GM21576 (cell line): Measurements from ENCODE around the gene UGT1A1.
"Not testable (repeated sequence)": the region's sequence is repeated elsewhere in the genome, so short reads cannot be mapped to it uniquely, and the experiment has no call there.

Source experiments
- ATAC-seq: cut with Tn5 transposase; IDR thresholded peaks from one replicate; pipeline ENCODE4 v1.9.1; 2021; ENCODE audit warnings: mild to moderate bottlenecking, moderate library complexity; ENCODE audit not compliant: unreplicated experiment

The UGT1A1 gene

GRCh38 chr2:233760043-233760442 is at the start of gene UGT1A1:
Gene UGT1A1 (plus strand): TSS chr2:233760270. CDS start chr2:233760288, 18 bp downstream.
- no peak for ATAC-seq

DNA sequence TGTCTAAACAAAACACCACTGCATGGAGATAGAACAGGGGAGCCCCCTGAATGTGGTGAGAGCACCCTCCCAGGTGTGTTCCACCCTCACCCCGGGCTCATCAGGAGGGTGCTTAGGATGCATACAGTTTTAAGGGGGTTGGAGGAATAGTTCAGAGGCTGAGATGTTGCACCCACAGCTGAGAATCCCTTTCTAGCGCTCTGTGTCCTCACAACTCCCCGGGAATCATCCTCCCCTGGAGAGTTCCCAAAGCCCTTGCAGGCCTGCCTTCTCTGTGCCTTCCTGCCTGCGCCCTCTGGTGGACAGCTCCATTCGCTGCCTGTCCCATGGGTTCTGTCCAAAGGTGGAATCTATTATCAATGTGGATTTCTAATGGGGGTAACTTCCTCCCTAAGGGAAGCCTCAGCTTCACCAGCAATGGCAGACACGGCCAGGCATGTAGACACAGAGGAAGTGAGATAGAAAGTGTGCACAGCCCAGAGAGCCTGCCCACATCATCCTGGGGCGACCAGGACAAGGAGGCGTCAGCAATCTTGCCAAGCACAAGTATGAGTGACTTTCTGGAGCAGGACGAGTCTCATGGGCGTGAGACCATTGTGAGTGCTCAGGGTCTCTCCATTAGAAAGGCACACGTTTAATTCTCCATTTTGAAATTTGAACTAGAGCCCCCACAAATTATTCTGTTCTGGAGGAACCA is 48.6 kb upstream of the UGT1A1 start:
- no peak for ATAC-seq

DNA sequence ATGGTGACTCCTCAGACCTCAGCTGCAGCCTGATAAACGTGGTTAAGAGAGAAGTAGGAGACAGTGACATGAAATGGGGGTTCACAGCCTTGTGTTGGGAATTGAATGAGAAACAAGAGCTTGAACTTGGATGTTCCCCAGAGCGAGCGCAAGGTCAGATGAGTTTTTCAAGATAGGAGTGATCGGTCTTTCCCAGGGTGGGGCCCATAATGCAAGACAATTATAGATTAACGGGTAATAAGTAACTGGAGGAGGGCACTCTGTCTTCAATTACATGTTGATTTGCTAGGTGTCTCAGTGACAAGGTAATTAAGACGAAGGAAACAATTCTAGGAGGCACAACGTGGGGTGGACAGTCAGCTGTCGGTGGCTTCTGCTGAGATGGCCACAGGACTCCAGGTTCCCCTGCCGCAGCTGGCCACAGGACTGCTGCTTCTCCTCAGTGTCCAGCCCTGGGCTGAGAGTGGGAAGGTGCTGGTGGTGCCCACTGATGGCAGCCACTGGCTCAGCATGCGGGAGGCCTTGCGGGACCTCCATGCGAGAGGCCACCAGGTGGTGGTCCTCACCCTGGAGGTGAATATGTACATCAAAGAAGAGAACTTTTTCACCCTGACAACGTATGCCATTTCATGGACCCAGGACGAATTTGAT is 47.3 kb upstream of the UGT1A1 start, which contains the start of gene UGT1A5:
TSS of gene UGT1A5 (plus strand) at position 297 of the 651 bp plus-strand sequence. CDS start at position 382, 85 bp downstream.
- no peak for ATAC-seq

- ATAC-seq = no peak
Observed at GRCh38 chr2:233713262-233713615, 46.8 kb upstream of the UGT1A1 start.

GRCh38 chr2:233714121-233714520 is 45.9 kb upstream of the UGT1A1 start:
- no peak for ATAC-seq

GRCh38 chr2:233718552-233718951 is 41.5 kb upstream of the UGT1A1 start, which contains the start of gene UGT1A4:
Gene UGT1A4 (plus strand): TSS chr2:233718736. CDS start chr2:233718821, 85 bp downstream.
- ATAC-seq = no peak

DNA sequence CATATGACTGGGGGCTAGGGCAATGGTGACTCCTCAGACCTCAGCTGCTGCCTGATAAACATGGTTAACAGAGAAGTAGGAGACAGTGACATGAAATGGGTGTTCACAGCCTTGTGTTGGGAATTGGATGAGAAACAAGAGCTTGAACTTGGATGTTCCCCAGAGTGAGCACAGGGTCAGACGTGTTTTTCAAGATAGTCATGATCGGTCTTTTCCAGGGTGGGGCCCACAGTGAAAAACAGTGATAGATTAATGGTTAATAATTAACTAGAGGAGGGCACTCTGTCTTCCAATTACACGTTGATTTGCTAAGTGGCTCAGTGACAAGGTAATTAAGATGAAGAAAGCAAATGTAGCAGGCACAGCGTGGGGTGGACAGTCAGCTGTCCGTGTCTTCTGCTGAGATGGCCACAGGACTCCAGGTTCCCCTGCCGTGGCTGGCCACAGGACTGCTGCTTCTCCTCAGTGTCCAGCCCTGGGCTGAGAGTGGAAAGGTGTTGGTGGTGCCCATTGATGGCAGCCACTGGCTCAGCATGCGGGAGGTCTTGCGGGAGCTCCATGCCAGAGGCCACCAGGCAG is 31.3 kb upstream of the UGT1A1 start, which contains the start of gene UGT1A3:
TSS of gene UGT1A3 (plus strand) at position 320 of the 579 bp plus-strand sequence. CDS start at position 405, 85 bp downstream.
- ATAC-seq = no peak

DNA sequence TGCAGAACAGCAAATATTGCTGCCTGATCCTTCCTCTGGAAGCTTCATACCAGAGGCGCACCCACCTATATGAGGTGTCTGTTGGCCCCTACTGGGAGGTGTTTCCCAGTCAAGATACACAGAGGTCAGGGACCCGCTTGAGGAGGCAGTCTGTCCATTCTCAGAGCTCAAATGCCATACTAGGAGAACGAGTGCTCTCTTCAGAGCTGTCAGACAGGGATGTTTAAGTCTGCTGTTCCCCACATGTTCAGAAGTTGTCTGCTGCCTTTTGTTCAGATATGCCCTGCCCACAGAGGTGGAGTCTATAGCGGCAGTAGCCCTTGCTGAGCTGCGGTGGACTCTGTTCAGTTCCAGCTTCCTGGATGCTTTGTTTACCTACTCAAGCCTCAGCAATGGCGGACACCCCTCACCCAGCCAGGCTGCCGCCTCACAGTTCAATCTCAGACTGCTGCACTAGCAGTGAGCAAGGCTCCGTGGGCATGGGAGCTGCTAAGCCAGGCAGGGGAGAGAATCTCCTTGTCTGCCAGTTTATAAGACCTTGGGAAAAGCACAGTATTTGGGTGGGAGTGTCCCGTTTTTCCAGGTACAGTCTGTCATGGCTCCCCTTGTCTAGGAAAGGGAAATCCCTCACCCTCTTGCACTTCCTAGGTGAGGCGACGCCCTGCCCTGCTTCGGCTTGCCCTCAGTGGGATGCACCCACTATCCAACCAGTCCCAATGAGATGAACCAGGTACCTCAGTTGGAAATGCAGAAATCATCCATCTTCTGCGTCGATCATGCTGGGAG is 23.0 kb upstream of the UGT1A1 start:
- not testable (repeated sequence) for ATAC-seq

- no peak for ATAC-seq
Observed at GRCh38 chr2:233740870-233741269, 19.2 kb upstream of the UGT1A1 start.

DNA sequence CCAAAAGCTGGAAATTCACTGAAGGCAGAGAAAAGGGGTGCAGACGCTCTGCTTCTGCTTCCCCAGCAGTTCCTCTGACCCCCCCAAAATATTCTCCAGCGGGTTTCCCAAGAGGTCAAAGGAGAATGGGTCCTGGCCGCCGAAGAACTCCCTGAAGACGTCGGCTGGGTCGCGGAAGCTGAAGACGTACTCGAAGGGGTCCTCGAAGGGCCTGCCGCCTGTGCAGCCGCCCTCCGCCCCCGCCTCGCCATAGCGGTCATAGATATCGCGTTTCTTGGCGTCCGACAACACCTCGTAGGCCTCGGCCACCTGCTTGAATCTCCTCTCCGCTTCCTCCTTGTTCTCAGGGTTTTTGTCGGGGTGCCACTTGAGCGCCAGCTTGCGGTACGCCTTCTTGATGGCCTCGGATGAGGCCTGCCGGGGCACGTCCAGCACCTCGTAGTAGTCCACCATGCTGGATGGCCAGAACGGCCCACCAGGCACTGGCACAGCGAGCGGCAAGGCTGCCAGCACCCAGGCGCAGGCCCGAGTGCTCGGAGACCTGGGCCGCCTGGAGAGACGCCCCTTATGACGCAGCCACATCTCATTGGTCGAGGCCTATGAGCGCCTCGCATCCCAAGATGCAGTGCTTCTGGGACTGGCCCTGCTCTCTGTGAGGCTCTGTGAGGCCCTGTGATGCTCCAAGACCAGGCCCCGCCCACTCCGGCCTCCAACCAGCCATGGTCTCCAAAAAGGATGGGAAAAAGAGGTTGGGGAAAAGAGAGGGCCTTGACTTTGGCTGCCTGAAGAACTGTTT is 16.4 kb upstream of the UGT1A1 start:
- no peak for ATAC-seq

DNA sequence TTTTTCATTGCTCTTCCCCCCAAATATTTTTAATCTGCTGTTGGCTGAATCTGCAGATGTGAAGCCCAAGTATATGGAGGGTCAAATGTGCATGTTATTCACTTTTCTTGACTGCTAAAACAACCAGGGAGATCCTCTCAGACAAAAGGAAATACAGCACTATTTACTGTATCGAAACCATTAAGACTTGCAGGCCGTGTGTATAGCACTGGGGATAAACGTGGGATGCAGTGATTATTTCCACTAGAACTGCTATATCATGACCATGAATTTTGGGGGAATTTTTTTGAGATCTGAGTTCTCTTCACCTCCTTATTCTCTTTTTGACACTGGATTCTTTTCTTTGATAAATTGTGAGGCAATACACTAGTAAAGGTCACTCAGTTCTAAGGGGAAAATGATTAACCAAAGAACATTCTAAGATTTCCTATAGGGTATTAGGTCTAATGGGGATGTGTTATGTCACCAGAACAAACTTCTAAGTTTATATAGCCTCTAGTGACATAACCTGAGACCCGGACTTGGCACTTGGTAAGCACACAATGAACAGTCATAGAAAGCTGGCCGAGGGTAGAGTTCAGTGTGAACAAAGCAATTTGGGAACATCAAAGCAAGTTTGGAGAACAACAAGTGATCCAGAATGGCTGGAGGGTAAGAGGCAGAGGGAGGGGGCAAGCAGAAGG is 14.9 kb upstream of the UGT1A1 start:
- ATAC-seq = no peak

DNA sequence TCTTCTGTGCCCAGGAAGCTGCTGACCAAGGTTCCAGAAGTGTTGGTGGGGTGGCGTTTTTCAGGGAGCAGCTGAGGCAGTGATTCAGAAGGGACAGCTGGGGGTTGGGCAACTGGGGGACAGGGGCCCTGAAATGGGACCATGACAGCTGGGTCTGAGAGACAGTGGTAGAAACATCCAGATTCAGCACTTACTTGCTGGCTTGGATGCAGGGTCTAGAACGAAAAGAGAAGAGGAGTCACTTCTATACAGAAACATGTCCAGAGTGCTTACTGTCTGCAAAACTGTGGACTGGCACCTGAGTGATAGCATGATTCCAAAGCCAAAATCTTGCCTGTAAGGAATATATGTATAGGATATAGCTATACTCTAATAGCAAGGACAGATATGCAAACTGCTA is 14.2 kb upstream of the UGT1A1 start:
- not testable (repeated sequence) for ATAC-seq

DNA sequence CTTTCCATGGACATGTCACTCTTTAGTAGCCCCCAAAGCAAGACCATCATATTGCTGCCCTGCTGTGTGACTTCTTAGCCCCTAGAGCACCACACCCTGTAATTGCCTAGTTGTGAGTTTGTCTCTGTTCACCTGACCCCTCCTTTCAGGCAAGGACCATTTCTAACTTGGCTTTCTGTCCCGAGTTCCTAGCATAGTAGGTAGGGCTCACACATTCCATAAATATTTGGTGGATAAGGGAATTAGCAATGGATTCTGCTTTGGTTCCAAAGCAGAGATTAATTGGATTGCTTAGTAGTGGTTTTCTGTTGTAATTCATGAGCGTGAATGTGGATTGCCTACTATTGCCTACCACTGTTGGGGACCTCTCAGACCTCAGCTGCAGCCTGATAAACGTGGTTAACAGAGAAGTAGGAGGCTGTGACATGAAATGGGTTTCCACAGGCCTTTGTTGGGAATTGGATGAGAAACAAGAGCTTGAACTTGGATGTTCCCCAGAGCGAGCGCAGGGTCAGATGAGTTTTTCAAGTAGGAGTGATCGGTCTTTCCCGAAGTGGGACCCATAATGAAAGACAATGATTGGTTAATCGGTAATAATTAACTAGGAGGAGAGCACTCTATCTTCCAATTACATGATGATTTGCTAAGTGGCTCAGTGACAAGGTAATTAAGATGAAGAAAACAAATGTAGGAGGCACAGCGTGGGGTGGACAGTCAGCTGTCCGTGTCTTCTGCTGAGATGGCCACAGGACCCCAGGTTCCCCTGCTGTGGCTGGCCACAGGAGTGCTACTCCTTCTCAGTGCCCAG is 13.4 kb upstream of the UGT1A1 start:
- no peak for ATAC-seq

DNA sequence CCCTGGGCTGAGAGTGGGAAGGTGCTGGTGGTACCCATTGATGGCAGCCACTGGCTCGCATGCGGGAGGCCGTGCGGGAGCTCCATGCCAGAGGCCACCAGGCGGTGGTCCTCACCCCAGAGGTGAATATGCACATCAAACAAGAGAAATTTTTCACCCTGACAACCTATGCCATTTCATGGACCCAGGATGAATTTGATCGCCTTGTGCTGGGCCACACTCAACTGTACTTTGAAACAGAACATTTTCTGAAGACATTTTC is 12.9 kb upstream of the UGT1A1 start:
- ATAC-seq = no peak

- ATAC-seq = not testable (repeated sequence)
Observed at GRCh38 chr2:233750689-233751088, 9.4 kb upstream of the UGT1A1 start.

DNA sequence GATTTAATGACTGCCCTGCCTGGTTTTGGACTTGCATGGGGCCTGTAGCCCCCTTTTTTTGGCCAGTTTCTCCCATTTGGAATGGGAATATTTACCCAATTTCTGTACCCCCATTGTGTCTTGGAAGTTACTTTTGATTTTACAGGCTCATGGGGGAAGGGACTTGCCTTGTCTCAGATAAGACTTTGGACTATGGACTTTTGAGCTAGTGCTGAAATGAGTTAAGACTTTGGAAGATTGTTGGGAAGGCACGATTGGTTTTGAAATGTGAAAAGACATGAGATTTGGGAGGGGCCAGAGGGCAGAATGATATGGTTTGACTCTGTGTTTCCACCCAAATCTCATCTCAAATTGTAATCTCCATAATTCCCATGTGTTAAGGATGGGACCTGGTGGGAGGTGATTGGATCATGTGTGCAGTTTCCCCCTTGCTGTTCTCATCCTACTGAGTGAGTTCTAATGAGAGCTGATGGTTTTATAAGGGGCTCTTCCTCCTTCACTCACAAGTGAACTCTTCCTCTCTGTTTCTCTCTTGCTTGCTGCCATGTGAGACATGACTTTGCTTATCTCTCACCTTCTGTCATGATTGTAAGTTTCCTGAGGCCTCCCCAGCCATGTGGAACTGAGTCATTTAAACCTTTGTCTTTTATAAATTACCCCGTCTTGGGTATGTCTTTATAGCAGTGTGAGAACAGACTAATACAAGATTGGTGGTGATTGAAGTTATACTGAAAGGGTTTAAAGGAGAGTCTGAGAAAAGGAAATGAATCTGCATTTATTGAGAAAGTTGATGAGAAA is 8.7 kb upstream of the UGT1A1 start:
- not testable (repeated sequence) for ATAC-seq

DNA sequence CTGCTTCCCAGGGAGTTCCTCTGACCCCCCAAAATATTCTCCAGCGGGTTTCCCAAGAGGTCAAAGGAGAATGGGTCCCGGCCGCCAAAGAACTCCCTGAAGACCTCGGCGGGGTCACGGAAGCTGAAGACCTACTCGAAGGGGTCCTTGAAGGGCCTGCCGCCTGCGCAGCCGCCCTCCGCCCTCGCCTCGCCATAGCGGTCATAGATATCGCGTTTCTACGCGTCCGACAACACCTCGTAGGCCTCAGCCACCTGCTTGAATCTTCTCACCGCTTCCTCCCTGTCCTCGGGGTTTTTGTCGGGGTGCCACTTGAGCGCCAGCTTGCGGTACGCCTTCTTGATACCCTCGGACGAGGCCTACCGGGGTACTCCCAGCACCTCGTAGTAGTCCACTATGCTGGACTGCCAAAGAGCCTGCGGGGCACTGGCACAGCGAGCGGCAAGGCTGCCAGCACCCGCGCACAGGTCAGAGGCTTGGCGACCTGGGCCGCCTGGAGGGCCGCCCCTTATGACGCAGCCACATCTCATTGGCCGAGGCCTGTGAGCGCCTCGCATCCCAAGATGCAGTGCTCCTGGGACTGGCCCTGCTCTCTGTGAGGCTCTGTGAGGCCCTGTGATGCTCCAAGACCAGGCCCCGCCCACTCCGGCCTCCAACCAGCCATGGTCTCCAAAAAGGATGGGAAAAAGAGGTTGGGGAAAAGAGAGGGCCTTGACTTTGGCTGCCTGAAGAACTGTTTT is 5.0 kb upstream of the UGT1A1 start:
- ATAC-seq = no peak
